Measurements from ENCODE around the gene RNF6. TPM values are rescaled to one million over a fixed set of nuclear protein-coding genes. Genes with fewer than 3 reads are reported as not detected.

The RNF6 gene
- polyA plus RNA-seq, 4 donors, result 33.8 to 38.0 (median 35.3) TPM

DNA sequence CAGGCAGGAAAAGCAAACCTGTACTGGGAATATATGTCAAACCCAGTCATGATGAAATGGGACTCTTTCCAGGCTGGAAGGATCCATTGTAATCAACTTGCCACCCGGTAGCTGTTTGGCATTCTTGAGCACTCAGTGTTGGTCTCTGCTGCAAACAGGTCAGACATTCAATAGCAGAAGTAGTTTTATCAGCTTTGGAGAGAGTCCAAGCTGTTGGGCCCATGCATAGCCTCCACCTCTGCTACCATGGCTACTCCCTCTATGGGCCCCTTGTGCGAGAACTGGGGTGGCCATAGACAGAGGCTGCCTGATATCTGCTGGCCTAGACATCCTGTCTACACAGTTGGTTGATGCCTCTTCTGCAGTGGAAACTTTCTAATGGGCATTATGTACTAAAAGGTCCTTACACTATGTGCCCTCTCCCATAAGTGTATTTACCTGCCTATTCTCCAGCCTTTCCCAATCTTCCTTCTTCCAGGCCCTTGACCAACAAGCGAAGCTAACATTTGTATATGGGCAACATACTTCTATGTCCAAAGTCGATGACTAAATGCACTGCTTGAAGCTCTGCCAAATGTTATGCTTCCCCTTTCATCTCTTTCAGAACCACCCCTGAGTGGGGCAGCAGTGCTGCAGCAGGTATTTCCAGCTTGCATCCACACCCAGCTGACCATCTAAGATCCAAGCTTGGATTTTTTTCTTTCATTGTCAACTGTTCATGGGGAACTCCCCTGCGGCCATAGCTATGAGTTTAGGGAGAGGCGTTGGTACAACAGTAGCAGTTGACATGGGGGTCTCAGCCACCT, 5.3 kb upstream of the RNF6 start:
- DNase-seq (ENCODE audit: low read depth in 4 of 4, low spot score in 2 of 4), result no peak

DNA sequence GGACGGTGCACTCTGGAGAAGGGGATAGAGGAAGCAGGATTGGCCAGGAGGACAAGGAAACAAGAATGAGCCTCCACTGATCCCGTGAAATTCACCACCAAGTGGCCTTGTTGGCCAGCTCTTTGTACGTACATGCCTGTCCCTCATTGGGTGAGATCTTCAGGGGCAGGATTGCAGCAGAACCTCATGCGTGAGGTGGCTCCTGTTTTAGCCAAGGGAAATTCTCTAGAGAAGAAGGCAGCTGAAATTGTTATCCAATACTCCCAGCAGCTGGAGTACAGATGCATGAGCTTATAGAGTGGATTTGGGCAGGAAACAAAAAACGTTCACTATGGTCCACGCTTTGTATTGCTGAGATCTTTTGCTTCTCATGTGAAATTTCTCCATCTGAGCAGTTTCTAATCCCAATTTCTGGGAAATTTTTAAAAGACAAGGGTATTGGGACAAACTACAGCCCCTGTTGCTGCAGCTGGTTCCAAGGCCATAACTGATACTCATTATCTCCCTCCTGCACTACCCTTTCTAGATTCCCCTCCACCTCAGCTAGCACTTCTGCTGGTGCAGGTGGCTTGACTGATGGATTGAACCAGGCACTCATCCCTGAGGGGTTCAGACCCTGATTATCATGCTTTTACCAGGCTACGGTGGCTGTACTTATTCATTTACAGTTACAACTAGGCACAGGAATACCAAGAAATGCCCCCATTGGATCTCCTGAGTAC, 3.9 kb upstream of the RNF6 start:
- DNase-seq (ENCODE audit: low read depth in 4 of 4, low spot score in 2 of 4), result no peak

DNA sequence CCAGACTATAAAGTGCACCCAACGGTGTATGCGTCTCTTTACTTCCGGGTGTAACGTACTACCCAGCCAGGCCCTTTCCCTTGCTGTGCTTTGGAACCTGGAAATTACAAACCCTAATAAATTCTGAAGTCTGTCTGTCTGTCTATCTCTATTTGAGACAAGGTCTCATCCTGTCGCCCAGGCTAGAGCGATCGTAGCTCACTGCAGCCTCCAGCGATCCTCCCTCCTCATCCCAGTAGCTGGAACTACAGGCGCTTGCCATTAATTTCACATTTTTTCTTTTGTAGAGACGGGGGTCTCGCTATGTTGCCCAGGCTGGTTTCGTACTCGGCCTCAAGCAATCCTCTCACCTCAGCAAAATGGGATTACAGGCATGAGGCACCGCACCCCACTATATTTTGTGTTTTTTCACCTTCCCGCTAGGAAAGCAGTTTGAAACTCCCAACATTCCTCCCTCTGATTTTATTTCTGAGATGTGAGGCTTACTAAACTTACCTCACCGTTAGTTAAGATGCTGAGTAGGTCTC, 469 bp upstream of the RNF6 start:
- DNase-seq (ENCODE audit: low read depth in 4 of 4, low spot score in 2 of 4), result peak in 1 of 4 donors; percentile 60

DNA sequence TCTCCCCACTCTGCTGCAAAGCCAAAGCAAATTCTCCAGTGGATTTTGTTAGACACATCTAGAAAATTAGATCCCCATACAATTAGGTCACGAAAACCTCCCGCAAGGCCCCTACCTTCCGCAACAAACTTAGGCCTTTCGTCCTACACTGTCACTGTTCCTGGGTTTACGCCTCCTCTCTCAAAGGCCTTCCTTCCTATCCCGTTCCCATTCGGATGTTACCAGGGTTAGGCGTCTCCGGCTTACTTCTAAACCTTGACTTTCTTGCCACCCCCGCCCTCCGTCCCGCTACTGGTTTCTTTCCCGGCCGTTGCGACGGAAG, 754 bp downstream of the RNF6 start:
- DNase-seq (ENCODE audit: low read depth in 4 of 4, low spot score in 2 of 4), result peak in 1 of 4 donors; percentile 10

DNA sequence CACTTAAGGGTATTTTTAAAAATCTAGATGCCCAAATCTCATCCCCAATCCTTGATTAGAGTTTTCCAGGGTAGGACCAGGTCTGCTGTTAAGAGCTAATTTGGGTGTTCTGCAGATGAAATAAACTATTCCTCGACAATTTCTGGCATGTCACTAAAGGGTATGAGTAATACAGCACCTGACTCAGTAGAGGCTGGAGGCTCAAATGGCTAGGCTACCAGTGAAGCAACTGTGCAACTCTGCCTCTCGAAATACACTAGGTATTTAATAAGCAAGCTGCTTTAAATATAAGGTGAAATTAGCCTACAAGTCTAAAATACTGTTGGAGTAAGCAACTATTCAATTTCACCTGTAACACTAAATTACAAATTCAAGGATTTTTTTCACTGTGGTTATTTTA, 1.5 kb downstream of the RNF6 start:
- no peak for DNase-seq (ENCODE audit: low read depth in 4 of 4, low spot score in 2 of 4)

DNA sequence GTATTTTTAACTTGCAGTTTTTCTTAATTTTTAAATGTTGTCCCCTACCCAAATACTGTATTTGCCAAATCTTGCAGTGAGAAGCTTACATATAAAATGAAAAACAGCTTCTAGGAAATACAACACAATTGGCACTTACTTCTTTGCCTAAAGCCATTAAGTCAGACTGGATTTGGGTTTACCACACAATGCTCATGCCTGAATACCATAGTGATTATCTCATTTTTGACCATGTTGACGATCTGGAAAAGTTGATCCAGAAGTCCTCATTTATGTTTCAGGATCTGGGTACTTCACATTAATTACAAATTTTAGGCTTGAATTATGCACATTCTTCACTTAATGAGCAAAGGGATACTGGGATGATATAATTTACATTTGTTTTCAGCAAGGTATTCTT, 2.4 kb downstream of the RNF6 start:
- DNase-seq (ENCODE audit: low read depth in 4 of 4, low spot score in 2 of 4), result no peak

DNA sequence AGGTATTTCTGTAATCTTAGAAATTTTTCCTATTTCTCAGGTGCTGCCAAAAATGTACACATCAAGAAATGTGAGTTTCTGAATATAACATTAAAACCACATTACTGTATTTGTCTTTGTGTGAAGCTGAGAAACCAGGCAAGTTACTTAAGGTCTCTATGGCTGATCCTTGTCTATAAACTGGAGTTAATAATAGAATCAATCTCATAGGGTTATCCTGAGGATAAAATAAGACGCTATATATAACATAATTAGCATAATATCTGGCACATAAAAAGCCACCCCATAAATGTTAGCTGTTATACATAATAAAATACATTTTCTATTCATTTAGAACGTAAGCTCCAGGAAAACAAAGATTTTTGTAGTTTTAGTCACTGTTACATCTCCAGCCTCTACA, 6.1 kb downstream of the RNF6 start:
- DNase-seq (ENCODE audit: low read depth in 4 of 4, low spot score in 2 of 4), result no peak

DNA sequence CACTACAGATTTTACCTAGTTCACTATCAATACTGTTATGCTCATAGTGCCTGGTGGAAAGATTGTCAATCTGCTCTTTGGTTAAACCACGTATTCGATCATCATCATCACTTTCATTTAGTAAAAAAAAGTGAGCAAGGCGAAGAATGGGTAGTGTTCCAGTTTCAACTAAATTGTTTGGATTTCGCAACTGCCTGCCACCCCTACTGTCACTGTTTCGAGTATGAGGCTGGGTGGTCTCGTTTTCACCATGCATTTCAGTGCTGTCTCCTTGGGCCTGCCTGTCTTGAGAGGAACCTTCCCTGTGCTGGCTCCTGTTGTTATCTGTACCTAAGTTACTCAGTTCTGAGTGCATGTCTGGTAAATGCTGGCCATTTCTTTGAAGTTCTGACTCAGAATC, 8.1 kb downstream of the RNF6 start:
- no peak for DNase-seq (ENCODE audit: low read depth in 4 of 4, low spot score in 2 of 4)

DNA sequence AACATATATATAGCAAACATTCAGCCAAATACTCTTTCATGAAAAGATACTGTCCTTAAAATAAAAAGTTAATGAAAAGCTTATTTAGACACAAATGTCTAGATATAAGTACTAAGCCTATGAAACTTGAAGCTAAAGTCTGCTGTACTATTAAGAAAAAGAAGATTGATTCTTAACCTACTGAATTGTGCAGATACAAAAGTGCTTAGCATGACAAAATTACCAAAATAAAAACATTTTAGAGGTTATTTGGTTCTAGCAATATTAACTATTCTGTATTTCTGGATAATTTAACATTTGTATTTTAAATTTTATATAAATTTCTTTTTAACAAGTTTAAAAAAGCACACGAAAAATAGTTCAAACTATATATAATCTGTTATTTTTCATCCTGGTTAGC, 8.8 kb downstream of the RNF6 start:
- DNase-seq (ENCODE audit: low read depth in 4 of 4, low spot score in 2 of 4), result no peak

DNA sequence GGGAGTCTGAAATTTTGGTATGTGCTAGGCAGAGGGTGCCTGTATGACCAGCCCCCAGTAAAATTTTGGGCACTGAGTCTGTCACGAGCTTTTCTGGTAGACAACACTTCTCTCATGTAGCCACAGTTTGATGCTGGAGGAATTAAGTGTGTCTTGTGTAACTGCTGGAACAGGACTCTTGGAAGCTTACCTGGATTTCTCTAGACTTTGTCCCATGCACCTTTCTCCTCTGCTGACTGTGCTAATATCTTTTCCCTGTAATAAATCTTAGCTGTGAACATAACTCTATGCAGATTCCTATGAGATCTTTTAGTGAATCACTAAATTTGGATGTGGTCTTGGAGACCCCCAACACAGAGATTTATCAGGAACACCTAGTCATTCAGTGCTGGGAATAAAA, 13.8 kb downstream of the RNF6 start:
- DNase-seq (ENCODE audit: low read depth in 4 of 4, low spot score in 2 of 4), result no peak

DNA sequence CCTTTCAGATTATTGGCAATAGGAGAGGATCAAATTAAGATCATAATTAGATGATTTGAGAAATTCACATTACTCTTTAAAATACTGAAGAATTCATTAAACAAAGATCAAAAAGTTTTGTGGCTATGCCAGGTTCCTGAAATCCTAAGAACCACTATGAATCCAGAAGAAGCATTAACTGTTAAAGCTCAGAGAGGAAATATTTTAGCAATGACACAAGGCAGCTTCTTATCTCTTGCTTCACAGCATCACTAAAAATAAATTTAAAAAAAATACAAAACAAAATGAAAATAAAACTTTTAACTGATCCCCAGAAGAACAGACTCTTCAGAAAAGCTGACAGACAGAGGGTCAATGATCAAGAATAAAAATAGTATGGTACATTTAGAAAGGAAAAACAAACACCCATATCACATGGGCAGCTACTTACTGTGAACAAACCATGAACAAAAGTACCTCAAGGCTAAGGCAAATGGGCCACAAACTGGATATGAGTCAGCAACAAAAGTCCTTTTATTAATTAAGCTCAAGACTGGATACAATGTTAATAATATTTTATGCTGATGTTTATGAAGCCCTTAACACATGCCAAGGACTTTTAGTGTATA, 19.6 kb downstream of the RNF6 start:
- DNase-seq (ENCODE audit: low read depth in 4 of 4, low spot score in 2 of 4), result no peak

DNA sequence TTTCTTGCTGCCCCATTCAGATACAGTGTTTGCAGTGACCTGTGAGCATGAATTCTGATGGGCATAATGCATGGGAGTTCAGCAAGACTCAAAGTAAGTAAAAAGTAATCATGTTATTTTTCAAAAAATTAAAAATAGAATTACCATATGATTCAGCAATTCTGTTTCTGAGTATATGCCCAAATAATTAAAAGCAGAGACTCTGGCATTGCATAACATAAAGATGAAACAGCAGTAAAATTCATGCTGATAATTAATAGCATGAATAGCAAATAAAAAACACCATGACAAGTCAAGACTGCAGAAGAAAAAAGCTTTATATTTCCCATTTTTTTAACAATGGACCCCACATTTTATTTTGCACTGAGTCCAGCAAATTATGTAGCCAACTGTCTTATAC, 21.3 kb downstream of the RNF6 start:
- DNase-seq (ENCODE audit: low read depth in 4 of 4, low spot score in 2 of 4), result no peak

DNA sequence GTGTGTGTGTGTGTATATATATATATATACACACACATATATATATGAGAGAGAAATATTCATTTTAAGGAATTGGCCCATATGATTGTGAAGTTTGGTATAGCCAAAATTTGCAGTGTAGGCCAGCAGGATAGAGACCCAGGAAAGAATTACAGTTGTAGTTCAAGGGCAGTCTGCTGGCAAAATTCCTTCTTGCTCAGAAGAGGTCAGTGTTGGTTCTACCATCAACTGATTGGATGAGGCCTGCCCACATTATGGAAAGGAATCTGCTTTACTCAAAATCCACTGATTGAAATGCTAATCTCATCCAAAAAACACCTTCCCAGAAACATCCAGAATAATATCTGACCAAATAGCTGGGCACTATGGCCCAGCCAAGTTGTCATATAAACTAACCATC, 24.0 kb downstream of the RNF6 start:
- no peak for DNase-seq (ENCODE audit: low read depth in 4 of 4, low spot score in 2 of 4)

DNA sequence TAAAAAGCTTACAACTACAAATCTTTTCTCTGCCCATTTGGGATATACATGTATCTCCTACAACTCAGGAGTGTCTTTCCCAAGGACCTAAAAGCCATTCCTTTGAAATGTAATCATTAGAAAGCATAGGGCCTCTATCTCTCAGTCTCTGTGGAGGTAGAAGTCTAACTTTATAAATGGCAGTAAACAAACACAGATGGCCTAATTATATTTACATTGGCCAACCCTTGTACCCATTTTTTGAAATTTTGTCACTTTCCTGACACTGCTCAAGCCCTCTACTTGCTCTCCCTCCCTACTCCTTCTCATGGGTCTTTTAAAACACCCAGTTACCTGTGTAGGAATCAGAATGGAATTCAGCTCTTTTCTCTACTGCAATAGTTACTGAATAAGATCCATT, 24.8 kb downstream of the RNF6 start:
- DNase-seq (ENCODE audit: low read depth in 4 of 4, low spot score in 2 of 4), result no peak

DNA sequence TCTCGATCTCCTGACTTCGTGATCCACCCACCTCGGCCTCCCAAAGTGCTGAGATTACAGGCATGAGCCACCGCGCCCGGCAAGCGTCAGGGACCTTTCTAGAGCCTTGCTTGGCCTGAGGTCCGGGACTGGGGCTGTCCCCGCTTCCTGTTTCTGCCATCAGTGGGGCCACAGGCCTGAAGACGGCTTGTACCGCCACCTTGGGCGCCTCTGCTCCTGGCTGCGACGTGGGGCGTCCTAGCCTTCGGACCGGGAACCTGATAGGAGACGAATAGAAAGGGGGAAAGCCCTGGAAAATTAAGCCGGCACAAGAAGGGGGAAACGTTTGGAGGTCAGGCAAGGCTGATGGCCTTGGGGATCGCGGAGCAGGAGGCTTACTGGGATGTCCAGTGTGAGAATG, 35.1 kb downstream of the RNF6 start:
- DNase-seq (ENCODE audit: low read depth in 4 of 4, low spot score in 2 of 4), result no peak

DNA sequence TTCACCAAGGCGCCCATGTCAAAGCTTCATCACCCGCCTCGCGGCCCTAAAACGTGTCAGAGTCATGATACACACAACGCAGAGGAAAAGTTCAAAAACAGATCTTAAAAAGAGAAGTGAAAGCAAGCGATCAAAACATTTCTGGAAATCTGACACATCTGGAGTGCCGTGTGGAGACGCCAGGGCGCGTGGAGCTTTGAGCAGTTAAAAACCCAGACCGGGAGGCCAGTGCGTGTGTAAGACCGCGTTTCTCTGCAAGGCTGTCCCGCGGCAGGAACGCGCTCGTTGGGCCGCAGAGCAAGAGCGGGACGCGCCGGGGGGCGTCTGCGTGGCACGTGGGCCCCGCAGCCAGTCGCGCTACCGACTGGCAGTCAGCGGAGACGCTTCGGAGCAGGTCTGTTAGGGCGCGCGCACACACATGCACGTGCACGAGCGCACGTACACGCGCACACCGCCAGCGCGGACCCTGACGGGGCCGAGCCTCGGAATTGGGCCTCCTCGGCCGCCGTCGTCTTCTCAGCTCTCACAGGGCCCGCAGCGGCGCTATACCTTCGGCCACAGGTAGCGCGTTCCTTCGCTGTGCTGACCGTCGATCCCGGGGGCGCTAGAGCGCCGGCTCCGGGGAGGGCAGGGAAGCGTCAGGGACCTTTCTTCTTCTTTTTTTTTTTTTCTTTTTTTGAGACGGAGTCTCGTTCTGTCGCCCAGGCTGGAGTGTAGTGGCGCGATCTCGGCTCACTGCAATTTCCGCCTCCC, 35.8 kb downstream of the RNF6 start:
- DNase-seq (ENCODE audit: low read depth in 4 of 4, low spot score in 2 of 4), result peak; percentile 75 to 86 (median 80)

DNA sequence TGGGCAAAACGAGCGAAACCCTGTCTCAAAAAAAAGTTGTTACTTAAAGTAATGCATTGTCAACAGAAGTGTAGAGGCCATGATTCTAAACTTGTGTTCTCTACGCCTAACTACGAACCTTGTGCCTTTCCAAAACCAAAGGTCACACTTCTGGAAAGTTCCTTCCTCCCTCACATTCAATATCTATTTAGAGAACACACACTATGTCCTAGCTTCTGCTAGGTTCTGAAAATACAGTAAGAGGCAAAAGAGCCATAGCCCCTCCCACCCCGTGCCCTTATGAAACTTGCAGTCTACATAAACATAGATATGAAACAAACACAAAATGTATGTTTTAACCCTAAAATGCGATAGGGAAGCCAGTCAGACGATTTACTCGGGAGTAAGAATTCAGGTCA, 36.4 kb downstream of the RNF6 start:
- DNase-seq (ENCODE audit: low read depth in 4 of 4, low spot score in 2 of 4), result no peak

DNA sequence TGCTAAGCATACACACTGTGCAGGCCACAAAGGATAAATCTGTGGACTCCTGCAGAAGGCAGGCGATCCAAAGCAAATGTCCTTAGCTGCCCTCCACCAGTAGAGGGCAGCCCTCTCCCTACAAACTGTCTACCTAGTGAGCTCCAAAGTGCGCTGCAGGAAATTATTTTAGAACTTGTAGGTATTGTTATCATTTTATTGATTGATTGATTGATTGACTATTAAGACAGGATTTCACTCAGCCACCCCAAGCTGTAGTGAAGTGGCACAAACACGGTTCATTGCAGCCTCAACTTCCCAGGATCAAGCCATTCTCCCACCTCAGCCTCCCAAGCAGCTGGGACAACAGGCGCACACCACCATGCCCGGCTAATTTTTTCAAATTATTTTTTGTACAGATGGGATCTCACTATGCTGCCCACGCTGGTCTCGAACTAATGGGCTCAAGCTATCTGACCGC, 37.3 kb downstream of the RNF6 start:
- DNase-seq (ENCODE audit: low read depth in 4 of 4, low spot score in 2 of 4), result peak; percentile 28 to 66 (median 37)

DNA sequence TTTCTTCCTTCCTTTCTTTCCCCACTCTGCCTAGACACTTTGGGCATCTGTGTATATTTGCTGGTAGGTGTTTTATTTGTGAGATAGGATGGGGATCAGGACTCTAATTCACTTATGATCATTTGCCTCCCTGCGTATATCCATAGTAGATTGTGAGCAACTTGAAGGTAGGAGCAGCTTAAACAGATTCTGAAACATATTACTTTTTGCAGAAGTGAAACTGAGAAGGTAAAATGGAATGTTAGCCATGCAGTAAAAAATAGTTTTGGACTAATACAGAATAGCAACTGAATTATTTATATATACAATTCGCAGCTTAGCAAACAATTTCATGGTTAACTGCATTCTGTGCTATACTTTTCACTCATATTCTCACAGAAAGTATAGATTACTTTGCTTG, 38.7 kb downstream of the RNF6 start:
- no peak for DNase-seq (ENCODE audit: low read depth in 4 of 4, low spot score in 2 of 4)

DNA sequence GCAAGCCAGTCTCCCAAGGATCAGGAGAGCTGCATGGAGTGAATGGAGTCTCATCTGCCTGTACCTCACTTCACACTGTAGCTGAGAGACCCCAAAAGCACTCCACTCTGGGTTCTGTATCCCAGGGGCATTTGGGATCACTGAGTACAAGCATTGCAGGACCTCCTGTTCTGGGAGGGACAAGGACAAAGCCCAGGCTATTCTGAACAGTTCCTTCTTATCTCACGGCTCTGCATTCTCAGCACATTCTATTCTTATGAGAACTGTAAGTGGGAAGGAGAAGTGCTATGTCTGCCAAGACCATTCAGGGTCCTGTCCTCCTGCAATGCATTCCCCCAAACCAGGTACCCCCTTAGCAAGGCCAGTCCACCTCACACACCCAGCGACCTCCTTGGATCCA, 42.8 kb downstream of the RNF6 start:
- DNase-seq (ENCODE audit: low read depth in 4 of 4, low spot score in 2 of 4), result no peak

DNA sequence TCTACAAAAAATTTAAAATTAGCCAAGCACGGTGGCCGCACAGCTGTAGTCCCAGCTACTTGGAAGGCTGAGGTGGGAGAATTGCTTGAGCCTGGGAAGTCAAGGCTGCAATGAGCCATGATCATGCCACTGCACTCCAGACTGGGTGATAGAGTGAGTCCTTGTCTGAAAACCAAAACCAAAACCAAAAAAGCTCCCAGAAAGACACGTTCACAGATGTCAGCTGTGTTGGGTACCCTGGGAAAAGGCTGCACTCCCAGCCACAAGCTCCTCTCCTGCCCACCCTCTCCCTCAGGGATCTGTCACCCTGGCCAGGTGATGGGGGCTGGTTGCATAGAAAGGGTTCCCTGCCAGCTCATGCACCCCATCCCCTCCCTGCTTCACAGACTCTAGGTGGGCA, 53.3 kb downstream of the RNF6 start:
- DNase-seq (ENCODE audit: low read depth in 4 of 4, low spot score in 2 of 4), result no peak
